H1 (cell line): ENCODE measurements around the gene PLCB1. TPM values are rescaled to one million over a fixed set of nuclear protein-coding genes. Genes with fewer than 3 reads are reported as not detected.

Experiments
- CREB1 ChIP-seq: IDR thresholded peaks from 2 replicates; pipeline ENCODE4 v1.6.1; 2012; ENCODE audit warnings: inconsistent platforms
- EGR1 ChIP-seq: IDR thresholded peaks from 2 replicates; pipeline ENCODE4 v1.6.1; 2011; ENCODE audit warnings: low read depth, low read length, borderline replicate concordance
- FOSL1 ChIP-seq: IDR thresholded peaks from 2 replicates; pipeline ENCODE4 v1.6.1; 2011; ENCODE audit warnings: mild to moderate bottlenecking, low read depth, low read length, moderate library complexity; ENCODE audit not compliant: insufficient read depth
- JUN ChIP-seq: IDR thresholded peaks from 2 replicates; pipeline ENCODE4 v1.6.1; 2011; ENCODE audit warnings: low read depth, mild to moderate bottlenecking, improper control_type of control experiment, low read length
- KDM4A ChIP-seq: IDR thresholded peaks from one replicate; pipeline ENCODE4 v1.7.1; 2012; ENCODE audit warnings: low read depth, mild to moderate bottlenecking, moderate library complexity, low read length, inconsistent platforms; ENCODE audit not compliant: severe bottlenecking
- NRF1 ChIP-seq: IDR thresholded peaks from 2 replicates; pipeline ENCODE4 v1.6.1; 2011; ENCODE audit warnings: mild to moderate bottlenecking, low read depth, low read length, improper control_type of control experiment
- POLR2A ChIP-seq, 2 experiments: IDR thresholded peaks; 1 replicate in 1 of 2; 2 replicates in 1 of 2; pipeline ENCODE4 v1.6.1; 2011; ENCODE audit warnings: low read depth in 2 of 2, low read length in 2 of 2, mild to moderate bottlenecking in 2 of 2; ENCODE audit errors: control extremely low read depth in 1 of 2
- RBBP5 ChIP-seq: IDR thresholded peaks from 2 replicates; pipeline ENCODE4 v1.7.1; 2012; ENCODE audit warnings: low read depth, mild to moderate bottlenecking, inconsistent platforms, low read length, moderate library complexity, borderline replicate concordance
- SAP30 ChIP-seq: fragments of 300-600 bp; sonication (generic); IDR thresholded peaks from 2 replicates; pipeline ENCODE4 v1.7.1; 2012; ENCODE audit warnings: low read length, moderate library complexity, mild to moderate bottlenecking, inconsistent platforms; ENCODE audit not compliant: insufficient read depth, insufficient replicate concordance
- polyA plus RNA-seq, 7 experiments: library from polyadenylated mRNA; depleted of rRNA in 3 of 7; stranded (reverse) in 5 of 7; unstranded in 2 of 7; fragments of >200 nt in 5 of 7; fragments of 200-250 nt in 2 of 7; gene quantifications; 1 replicate in 5 of 7; 2 replicates in 1 of 7; 4 replicates in 1 of 7; pipeline versions ENCODE4 v1.2.1 to v1.2.3, GENCODE V29; 2011 to 2013; ENCODE audit warnings: missing spikeins in 2 of 7, mixed read lengths in 2 of 7
- total RNA-seq: library from RNA; stranded (reverse); fragmentation: NEBNext Ultra II Directional; extraction: Animal tissue kit (Norgen Biotek cat#: 25700); gene quantifications from 2 replicates; pipeline ENCODE4 v1.2.1, GENCODE V29; 2021
- TF ChIP-seq, protein P1 (sequence below): fragments of 300-600 bp; sonication (generic); IDR thresholded peaks from 2 replicates; pipeline ENCODE4 v1.7.1; 2012; ENCODE audit warnings: low read length, moderate library complexity, mild to moderate bottlenecking, inconsistent platforms; ENCODE audit not compliant: insufficient replicate concordance
- TF ChIP-seq, protein P2 (sequence below): IDR thresholded peaks from 2 replicates; pipeline ENCODE4 v1.6.1; 2012; ENCODE audit warnings: low read length, inconsistent platforms

Gene PLCB1
- total and polyA plus RNA-seq, 2 of the 8 experiments (the other 6 are each of a cell fraction or from before 2014, with no cell fraction given): 2.6 to 9.1 TPM

- TF ChIP-seq, protein P1, sequence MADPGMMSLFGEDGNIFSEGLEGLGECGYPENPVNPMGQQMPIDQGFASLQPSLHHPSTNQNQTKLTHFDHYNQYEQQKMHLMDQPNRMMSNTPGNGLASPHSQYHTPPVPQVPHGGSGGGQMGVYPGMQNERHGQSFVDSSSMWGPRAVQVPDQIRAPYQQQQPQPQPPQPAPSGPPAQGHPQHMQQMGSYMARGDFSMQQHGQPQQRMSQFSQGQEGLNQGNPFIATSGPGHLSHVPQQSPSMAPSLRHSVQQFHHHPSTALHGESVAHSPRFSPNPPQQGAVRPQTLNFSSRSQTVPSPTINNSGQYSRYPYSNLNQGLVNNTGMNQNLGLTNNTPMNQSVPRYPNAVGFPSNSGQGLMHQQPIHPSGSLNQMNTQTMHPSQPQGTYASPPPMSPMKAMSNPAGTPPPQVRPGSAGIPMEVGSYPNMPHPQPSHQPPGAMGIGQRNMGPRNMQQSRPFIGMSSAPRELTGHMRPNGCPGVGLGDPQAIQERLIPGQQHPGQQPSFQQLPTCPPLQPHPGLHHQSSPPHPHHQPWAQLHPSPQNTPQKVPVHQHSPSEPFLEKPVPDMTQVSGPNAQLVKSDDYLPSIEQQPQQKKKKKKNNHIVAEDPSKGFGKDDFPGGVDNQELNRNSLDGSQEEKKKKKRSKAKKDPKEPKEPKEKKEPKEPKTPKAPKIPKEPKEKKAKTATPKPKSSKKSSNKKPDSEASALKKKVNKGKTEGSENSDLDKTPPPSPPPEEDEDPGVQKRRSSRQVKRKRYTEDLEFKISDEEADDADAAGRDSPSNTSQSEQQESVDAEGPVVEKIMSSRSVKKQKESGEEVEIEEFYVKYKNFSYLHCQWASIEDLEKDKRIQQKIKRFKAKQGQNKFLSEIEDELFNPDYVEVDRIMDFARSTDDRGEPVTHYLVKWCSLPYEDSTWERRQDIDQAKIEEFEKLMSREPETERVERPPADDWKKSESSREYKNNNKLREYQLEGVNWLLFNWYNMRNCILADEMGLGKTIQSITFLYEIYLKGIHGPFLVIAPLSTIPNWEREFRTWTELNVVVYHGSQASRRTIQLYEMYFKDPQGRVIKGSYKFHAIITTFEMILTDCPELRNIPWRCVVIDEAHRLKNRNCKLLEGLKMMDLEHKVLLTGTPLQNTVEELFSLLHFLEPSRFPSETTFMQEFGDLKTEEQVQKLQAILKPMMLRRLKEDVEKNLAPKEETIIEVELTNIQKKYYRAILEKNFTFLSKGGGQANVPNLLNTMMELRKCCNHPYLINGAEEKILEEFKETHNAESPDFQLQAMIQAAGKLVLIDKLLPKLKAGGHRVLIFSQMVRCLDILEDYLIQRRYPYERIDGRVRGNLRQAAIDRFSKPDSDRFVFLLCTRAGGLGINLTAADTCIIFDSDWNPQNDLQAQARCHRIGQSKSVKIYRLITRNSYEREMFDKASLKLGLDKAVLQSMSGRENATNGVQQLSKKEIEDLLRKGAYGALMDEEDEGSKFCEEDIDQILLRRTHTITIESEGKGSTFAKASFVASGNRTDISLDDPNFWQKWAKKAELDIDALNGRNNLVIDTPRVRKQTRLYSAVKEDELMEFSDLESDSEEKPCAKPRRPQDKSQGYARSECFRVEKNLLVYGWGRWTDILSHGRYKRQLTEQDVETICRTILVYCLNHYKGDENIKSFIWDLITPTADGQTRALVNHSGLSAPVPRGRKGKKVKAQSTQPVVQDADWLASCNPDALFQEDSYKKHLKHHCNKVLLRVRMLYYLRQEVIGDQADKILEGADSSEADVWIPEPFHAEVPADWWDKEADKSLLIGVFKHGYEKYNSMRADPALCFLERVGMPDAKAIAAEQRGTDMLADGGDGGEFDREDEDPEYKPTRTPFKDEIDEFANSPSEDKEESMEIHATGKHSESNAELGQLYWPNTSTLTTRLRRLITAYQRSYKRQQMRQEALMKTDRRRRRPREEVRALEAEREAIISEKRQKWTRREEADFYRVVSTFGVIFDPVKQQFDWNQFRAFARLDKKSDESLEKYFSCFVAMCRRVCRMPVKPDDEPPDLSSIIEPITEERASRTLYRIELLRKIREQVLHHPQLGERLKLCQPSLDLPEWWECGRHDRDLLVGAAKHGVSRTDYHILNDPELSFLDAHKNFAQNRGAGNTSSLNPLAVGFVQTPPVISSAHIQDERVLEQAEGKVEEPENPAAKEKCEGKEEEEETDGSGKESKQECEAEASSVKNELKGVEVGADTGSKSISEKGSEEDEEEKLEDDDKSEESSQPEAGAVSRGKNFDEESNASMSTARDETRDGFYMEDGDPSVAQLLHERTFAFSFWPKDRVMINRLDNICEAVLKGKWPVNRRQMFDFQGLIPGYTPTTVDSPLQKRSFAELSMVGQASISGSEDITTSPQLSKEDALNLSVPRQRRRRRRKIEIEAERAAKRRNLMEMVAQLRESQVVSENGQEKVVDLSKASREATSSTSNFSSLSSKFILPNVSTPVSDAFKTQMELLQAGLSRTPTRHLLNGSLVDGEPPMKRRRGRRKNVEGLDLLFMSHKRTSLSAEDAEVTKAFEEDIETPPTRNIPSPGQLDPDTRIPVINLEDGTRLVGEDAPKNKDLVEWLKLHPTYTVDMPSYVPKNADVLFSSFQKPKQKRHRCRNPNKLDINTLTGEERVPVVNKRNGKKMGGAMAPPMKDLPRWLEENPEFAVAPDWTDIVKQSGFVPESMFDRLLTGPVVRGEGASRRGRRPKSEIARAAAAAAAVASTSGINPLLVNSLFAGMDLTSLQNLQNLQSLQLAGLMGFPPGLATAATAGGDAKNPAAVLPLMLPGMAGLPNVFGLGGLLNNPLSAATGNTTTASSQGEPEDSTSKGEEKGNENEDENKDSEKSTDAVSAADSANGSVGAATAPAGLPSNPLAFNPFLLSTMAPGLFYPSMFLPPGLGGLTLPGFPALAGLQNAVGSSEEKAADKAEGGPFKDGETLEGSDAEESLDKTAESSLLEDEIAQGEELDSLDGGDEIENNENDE: no peak
- TF ChIP-seq, protein P2, sequence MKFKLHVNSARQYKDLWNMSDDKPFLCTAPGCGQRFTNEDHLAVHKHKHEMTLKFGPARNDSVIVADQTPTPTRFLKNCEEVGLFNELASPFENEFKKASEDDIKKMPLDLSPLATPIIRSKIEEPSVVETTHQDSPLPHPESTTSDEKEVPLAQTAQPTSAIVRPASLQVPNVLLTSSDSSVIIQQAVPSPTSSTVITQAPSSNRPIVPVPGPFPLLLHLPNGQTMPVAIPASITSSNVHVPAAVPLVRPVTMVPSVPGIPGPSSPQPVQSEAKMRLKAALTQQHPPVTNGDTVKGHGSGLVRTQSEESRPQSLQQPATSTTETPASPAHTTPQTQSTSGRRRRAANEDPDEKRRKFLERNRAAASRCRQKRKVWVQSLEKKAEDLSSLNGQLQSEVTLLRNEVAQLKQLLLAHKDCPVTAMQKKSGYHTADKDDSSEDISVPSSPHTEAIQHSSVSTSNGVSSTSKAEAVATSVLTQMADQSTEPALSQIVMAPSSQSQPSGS: no peak
- TF ChIP-seq RBBP5 (no peak), POLR2A (IDR thresholded peaks at IDR 0.05; ENCODE audit: control extremely low read depth in 1 of 2, low read depth in 2 of 2, low read length in 2 of 2) (no peak), JUN (no peak), EGR1 (no peak), KDM4A (no peak), FOSL1 (no peak), SAP30 (no peak), NRF1 (no peak), CREB1 (no peak)
Observed at GRCh38 chr20:8464368-8464767, 332.3 kb downstream of the PLCB1 start (continued).
